Ramos (cell line): ENCODE data around the gene SLC40A1.
"Not testable (repeated sequence)": the region's sequence is repeated elsewhere in the genome, so short reads cannot be mapped to it uniquely, and the experiment has no call there.

ENCODE experiments used
- in situ Hi-C: fragments of 300-500 bp; cut with MboI; formaldehyde crosslinking; loops from one replicate; pipeline ENCODE4 v1.14.3; 2022; ENCODE audit warnings: low sequenced_read_pairs; ENCODE audit not compliant: unreplicated experiment

SLC40A1 gene

GRCh38 chr2:189580658-189581353, at the start of gene SLC40A1:
Gene SLC40A1 (minus strand): TSS chr2:189580786. CDS start chr2:189580460, 326 bp downstream.
- in situ Hi-C loops: no loop called here

DNA sequence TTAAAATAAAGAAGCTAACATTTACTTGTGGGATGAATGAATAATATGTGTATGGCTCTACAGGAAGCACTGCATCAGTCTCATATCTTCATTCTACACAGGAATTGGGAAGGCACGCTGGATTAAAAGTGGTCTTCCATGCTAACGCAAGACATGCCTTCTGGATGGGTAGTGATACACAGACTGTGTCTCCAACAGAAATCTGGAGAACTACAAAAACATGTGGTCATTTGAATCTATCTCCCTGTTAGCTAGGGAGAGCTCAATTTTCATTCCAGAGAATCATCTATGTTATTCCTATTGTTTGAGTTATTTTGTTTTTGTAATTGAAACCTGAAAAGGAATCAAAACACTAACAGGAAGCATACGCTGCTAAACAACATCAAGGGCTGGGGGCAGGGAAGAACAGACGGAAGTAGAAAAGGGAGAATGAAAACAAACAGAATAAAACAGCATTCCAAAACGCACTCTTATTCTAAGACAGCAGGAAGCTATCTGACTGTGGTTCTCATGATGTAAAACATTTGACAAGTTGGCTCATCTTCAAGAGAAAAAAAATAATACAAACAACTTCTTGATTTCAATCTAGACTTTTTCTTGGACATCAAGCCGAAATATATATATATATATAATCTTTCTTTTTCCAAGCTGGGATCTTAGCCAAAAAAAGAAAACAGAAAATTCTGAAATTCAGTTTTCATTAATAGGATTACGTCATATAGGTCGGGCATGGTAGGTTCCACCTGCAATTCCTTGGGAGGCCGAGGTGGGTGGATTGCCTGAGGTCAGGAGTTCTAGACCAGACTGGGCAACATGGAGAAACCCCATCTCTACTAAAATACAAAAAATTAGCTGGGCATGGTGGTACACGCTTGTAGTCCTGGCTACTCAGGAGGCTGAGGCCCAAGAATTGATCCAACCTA, 49.2 kb upstream of the SLC40A1 start:
- in situ Hi-C loops: no loop called here

DNA sequence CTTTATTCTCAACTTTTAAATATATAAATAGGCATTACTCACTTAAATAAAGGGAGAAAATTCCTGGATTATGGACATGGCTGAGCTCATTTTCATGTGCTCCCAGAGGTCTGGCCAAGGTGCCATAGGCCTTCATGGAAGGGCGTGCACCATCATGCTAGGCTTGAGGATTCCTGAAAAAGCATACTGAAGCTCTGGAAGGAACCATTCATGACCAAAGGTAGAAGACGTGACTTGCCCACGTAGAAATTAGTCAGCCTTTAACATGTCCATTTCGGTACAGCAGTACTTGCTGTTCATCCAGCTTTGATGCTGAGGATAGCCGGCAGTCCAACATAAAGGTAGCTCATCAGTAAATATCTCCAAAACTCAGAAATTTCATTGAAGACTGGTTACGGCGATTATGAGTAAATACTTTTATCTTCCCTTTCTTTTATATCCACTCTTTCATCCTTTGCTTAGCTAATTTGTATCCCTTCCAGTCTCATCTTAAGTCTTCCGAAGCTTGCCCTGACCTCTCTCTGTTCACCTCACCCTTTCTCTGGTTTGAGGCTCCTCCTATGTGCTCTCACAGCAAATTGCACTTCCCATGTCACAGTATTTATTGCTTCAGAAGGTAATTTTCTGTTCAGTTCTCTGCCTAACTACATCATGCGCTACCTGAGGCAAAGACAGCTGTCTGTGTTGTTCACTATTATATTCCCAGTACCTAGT, 48.4 kb upstream of the SLC40A1 start:
- in situ Hi-C loops: no loop called here

- in situ Hi-C loops: no loop called here
Measured at GRCh38 chr2:189627789-189628188, 47.2 kb upstream of the SLC40A1 start.

DNA sequence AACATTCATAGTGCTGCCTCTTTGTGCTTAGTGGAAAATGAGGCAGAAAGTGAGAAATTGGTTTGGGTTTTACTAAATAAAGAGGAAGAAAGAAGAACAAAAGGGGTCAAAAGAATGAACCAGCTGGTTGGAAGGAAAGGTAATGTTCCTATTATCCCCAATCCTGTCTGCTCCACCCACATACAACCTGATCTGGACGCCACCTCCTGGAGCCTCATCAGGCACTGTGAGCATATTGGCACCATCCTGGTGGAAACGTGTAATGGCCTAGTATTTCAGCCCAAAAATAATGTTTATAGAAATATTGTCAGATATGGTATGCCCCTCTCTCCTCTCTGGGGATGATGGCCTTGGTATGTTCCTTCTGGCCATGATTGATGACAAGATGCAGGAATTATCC, 45.0 kb upstream of the SLC40A1 start:
- in situ Hi-C loops: no loop called here

- in situ Hi-C loops: no loop called here
Measured at GRCh38 chr2:189624648-189625355, 44.2 kb upstream of the SLC40A1 start.

- in situ Hi-C loops: no loop called here
Measured at GRCh38 chr2:189623049-189623448, 42.5 kb upstream of the SLC40A1 start.

DNA sequence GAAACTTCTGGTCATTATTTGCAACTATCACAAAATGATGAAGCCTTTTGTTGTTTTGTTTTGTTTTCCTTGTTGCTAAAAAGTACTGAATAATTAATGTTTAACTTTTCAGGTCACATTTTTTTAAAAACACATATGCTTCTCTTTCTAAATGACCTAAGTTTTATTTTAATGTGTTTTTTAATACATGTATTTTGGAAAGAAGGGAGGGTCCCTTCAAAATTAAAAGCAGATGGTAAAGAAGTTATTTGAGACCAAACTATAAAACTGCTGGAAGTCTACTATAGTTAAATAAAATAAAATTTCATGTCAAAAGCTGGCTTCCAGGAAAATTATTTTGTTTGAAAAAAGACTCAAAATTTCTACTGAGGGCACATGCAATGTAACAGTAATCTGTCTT, 41.2 kb upstream of the SLC40A1 start:
- in situ Hi-C loops: no loop called here

DNA sequence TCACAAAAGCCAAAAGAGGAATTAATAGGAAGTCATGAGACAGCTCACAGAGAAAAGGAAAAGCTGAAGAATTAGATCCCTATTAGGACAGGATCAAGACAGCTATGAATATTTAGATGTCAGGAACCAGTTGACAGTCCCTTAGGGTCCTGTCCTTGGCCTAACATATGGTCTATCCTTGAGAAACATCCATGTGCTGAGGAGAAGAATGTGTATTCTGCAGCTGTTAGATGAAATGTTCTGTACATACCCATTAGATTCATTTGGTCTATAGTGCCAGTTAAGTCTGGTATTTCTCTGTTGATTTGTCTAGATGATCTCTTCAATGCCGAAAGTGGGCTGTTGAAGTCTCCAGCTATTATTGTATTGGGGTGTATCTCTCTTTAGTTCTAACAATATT, 37.6 kb upstream of the SLC40A1 start:
- in situ Hi-C loops: no loop called here

GRCh38 chr2:189614585-189614984, 34.0 kb upstream of the SLC40A1 start:
- in situ Hi-C loops: no loop called here

DNA sequence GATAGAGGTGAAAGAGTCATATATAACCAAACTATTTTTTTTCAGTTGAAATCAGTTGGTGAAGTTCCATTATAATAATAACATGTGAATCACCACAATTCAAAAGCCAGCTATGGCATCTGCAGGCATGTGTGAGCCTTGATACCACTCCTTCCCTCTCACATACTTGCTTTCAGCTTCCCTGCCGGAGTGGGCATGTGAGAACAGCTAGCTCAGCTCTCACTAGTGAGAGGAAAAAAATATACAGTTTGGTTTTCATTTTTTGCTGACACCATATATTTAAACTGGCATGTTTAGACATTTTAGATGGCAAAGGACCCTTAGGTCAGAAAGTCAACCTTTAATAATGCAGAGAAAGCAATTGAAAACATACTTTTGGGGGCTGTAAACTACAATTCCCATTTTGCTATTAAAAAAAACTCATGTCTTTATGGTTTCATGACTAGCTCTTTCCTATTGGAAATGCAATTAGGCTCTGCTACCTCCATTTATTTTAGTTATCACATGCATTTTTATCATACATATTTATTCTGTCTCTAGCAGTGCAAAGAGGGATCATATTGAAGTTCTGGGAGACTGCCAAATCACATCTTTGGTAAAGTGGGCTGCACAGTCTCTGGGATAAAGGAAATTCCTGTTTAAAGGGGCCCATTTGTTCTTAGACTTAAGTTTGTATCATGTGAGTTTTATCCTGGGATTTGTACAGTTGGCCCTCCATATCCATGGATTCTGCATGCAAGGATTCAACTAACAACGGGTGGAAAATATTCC, 33.2 kb upstream of the SLC40A1 start:
- in situ Hi-C loops: no loop called here

GRCh38 chr2:189613077-189613636, 32.6 kb upstream of the SLC40A1 start:
- in situ Hi-C loops: no loop called here

DNA sequence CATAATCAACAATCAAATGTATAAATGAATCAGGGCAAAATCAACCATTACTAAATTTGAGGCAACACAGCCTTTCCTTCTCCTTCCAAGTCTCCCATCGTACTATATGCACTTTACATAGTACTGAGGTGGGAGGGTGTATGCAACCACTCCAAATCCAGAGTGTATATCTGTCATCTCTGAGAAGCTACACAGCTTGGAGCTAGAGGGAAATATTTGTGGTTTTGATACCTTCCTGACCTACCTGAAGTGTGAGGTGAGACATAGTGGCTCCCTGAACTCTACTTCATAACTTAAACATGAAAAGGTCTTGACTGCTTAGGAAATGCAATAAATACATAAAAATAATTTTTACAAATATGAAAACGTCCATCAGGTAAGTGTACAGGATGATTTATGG, 30.1 kb upstream of the SLC40A1 start:
- in situ Hi-C loops: no loop called here

GRCh38 chr2:189609853-189610252, 29.3 kb upstream of the SLC40A1 start:
- in situ Hi-C loops: no loop called here

DNA sequence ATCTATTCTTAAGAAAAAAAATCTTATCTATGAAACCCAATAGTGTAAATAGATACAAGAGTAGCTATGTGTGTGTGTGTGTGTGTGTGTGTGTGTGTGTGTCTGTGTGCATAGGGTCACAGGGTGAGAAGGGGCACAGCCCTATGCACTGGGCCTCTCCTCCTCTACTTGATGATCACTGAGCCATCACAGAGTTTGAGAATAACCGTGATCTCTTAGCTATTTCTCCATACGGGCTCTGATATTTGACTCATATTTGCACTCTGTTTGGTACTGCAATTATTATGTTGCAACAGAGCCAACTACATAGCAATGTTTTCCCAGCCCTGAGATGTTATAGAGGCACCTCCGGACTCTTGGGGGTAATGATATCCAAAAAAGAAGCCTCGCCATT, 28.8 kb upstream of the SLC40A1 start:
- in situ Hi-C loops: no loop called here

GRCh38 chr2:189608795-189609422, 28.3 kb upstream of the SLC40A1 start:
- in situ Hi-C loops: no loop called here

GRCh38 chr2:189608170-189608569, 27.6 kb upstream of the SLC40A1 start:
- in situ Hi-C loops: no loop called here

DNA sequence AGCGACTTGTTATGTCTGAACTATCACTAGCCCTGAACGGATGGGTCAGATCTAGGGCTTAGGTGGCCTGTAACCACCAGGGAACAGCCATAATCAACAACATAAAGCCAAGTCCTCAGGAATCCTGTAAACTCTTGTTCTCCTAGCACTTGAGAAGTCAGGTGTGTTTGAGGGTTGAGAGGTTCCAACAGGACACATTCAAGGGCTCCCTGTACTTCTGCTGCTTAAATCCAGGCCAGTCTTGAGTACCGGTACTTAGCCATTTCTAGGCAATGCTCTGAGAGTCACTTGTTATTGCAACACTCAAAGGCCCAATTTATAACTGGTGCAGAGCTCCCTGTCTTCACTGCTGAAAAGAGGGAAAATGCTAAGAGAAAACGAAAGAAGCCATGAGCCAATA, 21.6 kb upstream of the SLC40A1 start:
- in situ Hi-C loops: no loop called here

DNA sequence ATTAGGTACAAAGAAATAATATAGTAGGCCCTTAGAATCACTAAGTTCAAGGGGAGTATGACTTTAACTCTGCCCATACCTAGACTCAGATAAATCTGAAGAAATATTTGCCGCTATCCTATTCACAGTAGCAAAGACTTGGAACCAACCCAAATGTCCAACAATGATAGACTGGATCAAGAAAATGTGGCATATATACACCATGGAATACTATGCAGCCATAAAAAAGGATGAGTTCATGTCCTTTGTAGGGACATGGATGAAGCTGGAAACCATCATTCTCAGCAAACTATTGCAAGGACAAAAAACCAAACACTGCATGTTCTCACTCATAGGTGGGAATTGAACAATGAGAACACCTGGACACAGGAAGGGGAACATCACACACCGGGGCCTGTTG, 21.1 kb upstream of the SLC40A1 start:
- in situ Hi-C loops: not testable (repeated sequence)
